Activated CD4-positive, alpha-beta memory T cell treated with anti-CD3 and anti-CD28 coated beads, Interleukin-2, amount 10 ng/mL, durations not matched to agents 7 days and 5 days (primary cell): ENCODE measurements around the gene ATP1B2. TPM values are rescaled to one million over a fixed set of nuclear protein-coding genes. Genes with fewer than 3 reads are reported as not detected.

ENCODE experiments used
- CTCF ChIA-PET: fragments of 350-600 bp; sonication (Branson Sonifier 250); formaldehyde crosslinking; loops from one replicate; lab custom pipeline; 2021; ENCODE audit warnings: antibody characterized with exemption, inconsistent platforms; lab: Charles Lee
- POLR2A ChIA-PET: fragments of 350-600 bp; sonication (Branson Sonifier 250); formaldehyde crosslinking; loops from one replicate; lab custom pipeline; 2021; ENCODE audit warnings: antibody characterized with exemption; lab: Charles Lee
- DNase-seq: peaks from one replicate; pipeline ENCODE4 v3.0.0-alpha.2; 2020
- H3K27ac Mint-ChIP-seq: one replicate; pipeline ENCODE4 v1.8.0; 2021; ENCODE audit warnings: mild to moderate bottlenecking, mixed read lengths
- H3K27me3 Mint-ChIP-seq: one replicate; pipeline ENCODE4 v1.8.0; 2021; ENCODE audit warnings: mixed read lengths
- H3K36me3 Mint-ChIP-seq: one replicate; pipeline ENCODE4 v1.8.0; 2021; ENCODE audit warnings: low read depth, mixed read lengths
- H3K4me1 Mint-ChIP-seq: one replicate; pipeline ENCODE4 v1.8.0; 2021; ENCODE audit warnings: mixed read lengths
- H3K4me3 Mint-ChIP-seq: one replicate; pipeline ENCODE4 v1.8.0; 2021; ENCODE audit warnings: mild to moderate bottlenecking, mixed read lengths
- H3K9me3 Mint-ChIP-seq: one replicate; pipeline ENCODE4 v1.8.0; 2021; ENCODE audit warnings: mixed read lengths
- total RNA-seq, 2 experiments: library from RNA; stranded (reverse); gene quantifications; one replicate each; pipeline ENCODE4 v1.2.3, GENCODE V29; 2021

The ATP1B2 gene
- total RNA-seq, result under 1 TPM; 0.25 to 0.50 TPM

DNA sequence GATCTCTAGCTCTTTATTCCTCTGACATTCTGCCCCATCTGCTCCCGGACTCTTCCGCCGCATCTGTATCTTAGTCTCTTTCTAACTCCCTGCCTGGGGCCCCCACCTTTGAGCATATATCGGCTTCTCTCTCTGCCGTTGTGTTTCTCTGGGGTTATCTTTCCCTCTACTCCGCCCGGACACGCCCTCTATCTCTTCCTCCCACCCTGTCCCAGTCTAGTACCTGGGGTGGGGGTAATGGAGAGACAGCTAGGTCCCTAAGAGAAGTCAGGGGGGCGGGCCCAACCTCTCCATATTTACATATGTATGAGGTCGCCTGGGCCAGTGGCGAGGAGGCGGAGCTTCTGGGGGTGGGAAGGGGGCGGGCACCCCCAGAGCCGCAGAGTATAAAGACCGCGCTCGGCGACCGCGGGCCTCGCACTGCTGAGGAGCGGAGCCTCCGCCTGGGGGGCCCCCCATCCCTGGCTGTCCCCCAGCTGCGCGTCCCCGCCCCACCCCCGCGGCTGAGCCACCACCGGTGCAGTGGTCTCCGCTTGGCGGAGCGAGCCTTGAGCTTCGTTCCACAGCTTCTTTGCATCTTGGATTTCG lies at the start of gene ATP1B2:
Gene ATP1B2 (plus strand): TSS at position 418 of the 588 bp plus-strand sequence. CDS start 593 bp downstream, outside the sequence.
- Mint-ChIP-seq H3K27ac (no peak within 1 kb of the TSS), H3K9me3 (no peaks in the 10 kb centered on the region), H3K27me3 (peaks cover 53% of the 10 kb centered on the region), H3K36me3 (no peaks in the 10 kb centered on the region), H3K4me3 (peak within 1 kb of the TSS; percentile 63), H3K4me1 (peaks cover 17% of the 10 kb centered on the region)
- ChIA-PET POLR2A (interaction anchor here (1.0 to 2.6 kb wide), 6 partner anchors 8 to 283 kb away, joined by 3 to 26 read pairs (median 4); partner anchors contain the start of genes TP53 and WRAP53), CTCF (interaction anchor here (1.1 to 1.3 kb wide), 3 partner anchors 36 to 38 kb away, joined by 3 to 5 read pairs (median 3); partner anchors contain the start of genes TP53 and WRAP53)
- peak; percentile 75 for DNase-seq

DNA sequence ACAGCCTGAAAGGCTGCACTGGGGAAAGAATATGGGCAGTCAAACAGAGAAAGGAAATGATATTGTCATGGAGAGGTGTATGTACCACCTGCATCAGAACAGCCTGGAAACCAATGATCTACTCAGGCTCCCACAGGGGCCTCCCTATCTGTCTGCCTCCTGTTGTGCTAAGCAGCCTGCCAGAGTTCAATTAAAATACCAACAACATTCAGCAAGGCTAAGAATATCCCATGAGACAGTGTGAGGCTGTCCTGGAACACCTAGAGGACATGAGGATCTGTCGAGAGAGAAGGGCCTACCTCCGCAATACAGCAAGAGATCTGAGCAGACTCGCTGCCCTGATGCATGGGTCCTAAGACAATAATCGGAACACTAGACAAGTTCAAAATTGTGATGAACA lies 44.4 kb upstream of the ATP1B2 start:
- H3K36me3 Mint-ChIP-seq, result peaks cover 38% of the 10 kb centered on the region
- H3K27ac Mint-ChIP-seq, result no peak overlapping the region
- POLR2A ChIA-PET, result interaction anchor here (1.0 kb wide), 1 partner anchor 78 kb away, joined by 3 read pairs; no protein-coding TSS in a partner anchor
- no peaks in the 10 kb centered on the region for H3K9me3 Mint-ChIP-seq
- CTCF ChIA-PET, result no interaction called here
- H3K4me3 Mint-ChIP-seq, result no peak overlapping the region
- DNase-seq, result no peak
- H3K27me3 Mint-ChIP-seq, result no peaks in the 10 kb centered on the region
- H3K4me1 Mint-ChIP-seq, result peaks cover 5% of the 10 kb centered on the region

GRCh38 chr17:7610641-7611040 lies 40.1 kb upstream of the ATP1B2 start:
- peaks cover 19% of the 10 kb centered on the region for H3K36me3 Mint-ChIP-seq
- peaks cover 30% of the 10 kb centered on the region for H3K4me1 Mint-ChIP-seq
- ChIA-PET POLR2A (interaction anchor here (1.2 to 2.0 kb wide), 2 partner anchors 27 to 31 kb away, joined by 3 to 8 read pairs; partner anchors contain the start of genes CD68 and MPDU1), CTCF (interaction anchor here (0.6 to 1.4 kb wide), 2 partner anchors 10 to 379 kb away, joined by 3 read pairs; no protein-coding TSS in a partner anchor)
- no peaks in the 10 kb centered on the region for H3K9me3 Mint-ChIP-seq
- no peaks in the 10 kb centered on the region for H3K27me3 Mint-ChIP-seq
- DNase-seq, result no peak
- no peak overlapping the region for H3K27ac Mint-ChIP-seq
- H3K4me3 Mint-ChIP-seq, result no peak overlapping the region

GRCh38 chr17:7611635-7612293 lies 39.0 kb upstream of the ATP1B2 start:
- no peaks in the 10 kb centered on the region for H3K9me3 Mint-ChIP-seq
- POLR2A ChIA-PET, result interaction anchor here (1.2 to 2.0 kb wide), 5 partner anchors 28 to 208 kb away, joined by 3 to 8 read pairs (median 3); partner anchors contain the start of genes CD68, MPDU1, TMEM256 and WRAP53
- peak overlapping the region; percentile 39 for H3K4me3 Mint-ChIP-seq
- H3K4me1 Mint-ChIP-seq, result peaks cover 30% of the 10 kb centered on the region
- DNase-seq, result no peak
- H3K36me3 Mint-ChIP-seq, result peaks cover 16% of the 10 kb centered on the region
- CTCF ChIA-PET, result interaction anchor here (0.8 to 5.1 kb wide), 2 partner anchors 51 to 75 kb away, joined by 3 to 56 read pairs; partner anchors contain the start of genes TP53 and WRAP53
- no peaks in the 10 kb centered on the region for H3K27me3 Mint-ChIP-seq
- peak overlapping the region; percentile 55 for H3K27ac Mint-ChIP-seq

- ChIA-PET POLR2A (interaction anchor here (1.2 kb wide), 3 partner anchors 76 to 208 kb away, joined by 3 to 5 read pairs (median 3); partner anchors contain the start of genes TMEM256 and WRAP53), CTCF (interaction anchor here (0.8 to 5.1 kb wide), 2 partner anchors 52 to 74 kb away, joined by 3 to 56 read pairs; partner anchors contain the start of genes TP53 and WRAP53)
- H3K27ac Mint-ChIP-seq, result peak overlapping the region; percentile 55
- H3K36me3 Mint-ChIP-seq, result peaks cover 16% of the 10 kb centered on the region
- peaks cover 30% of the 10 kb centered on the region for H3K4me1 Mint-ChIP-seq
- H3K27me3 Mint-ChIP-seq, result no peaks in the 10 kb centered on the region
- peak overlapping the region; percentile 39 for H3K4me3 Mint-ChIP-seq
- DNase-seq, result no peak
- no peaks in the 10 kb centered on the region for H3K9me3 Mint-ChIP-seq
These were observed 38.5 kb upstream of the ATP1B2 start for GRCh38 chr17:7612294-7612640.

DNA sequence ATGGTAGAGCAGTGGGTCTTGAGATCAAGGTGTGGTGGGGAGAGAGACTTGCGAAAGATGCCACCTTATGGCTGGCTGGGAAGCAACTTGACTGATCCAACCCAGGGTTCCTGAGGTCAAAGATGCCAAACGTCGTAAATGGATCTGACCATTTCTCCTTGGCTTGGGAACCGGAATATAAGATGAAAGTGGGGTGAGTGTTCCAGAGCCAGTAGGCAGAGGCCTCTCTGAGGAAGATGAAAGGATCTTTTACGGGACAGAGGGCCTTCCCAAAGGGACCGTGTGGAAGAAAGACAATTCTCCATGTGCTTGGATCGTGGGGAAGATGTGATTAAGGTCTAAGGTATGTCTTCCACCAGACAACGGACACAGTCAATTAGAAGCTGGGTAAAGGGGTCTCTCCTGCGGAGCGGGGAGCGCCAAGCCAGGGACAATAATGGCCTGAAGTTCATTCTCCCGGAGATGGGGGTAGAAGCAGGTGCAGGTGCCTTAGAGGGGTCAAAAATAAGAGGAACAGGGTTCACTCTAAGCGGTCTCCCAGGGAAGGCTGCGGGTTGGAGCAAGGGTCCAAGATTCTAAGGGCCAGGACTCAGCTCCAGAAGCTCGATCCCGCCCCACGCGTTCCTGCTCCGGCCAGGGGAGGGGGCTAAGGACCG lies 36.8 kb upstream of the ATP1B2 start:
- H3K9me3 Mint-ChIP-seq, result no peaks in the 10 kb centered on the region
- peaks cover 16% of the 10 kb centered on the region for H3K36me3 Mint-ChIP-seq
- CTCF ChIA-PET, result interaction anchor here (1.1 to 5.1 kb wide), 6 partner anchors 15 to 179 kb away, joined by 3 to 56 read pairs (median 4); partner anchors contain the start of genes TMEM102, TP53 and WRAP53
- POLR2A ChIA-PET, result interaction anchor here (0.6 to 4.8 kb wide), 11 partner anchors 8 to 130 kb away, joined by 3 to 62 read pairs (median 4); partner anchors contain the start of genes CD68, MPDU1, POLR2A and SAT2
- H3K27me3 Mint-ChIP-seq, result no peaks in the 10 kb centered on the region
- H3K27ac Mint-ChIP-seq, result peak overlapping the region; percentile 78
- no peak for DNase-seq
- H3K4me1 Mint-ChIP-seq, result peaks cover 30% of the 10 kb centered on the region
- peak overlapping the region; percentile 89 for H3K4me3 Mint-ChIP-seq

DNA sequence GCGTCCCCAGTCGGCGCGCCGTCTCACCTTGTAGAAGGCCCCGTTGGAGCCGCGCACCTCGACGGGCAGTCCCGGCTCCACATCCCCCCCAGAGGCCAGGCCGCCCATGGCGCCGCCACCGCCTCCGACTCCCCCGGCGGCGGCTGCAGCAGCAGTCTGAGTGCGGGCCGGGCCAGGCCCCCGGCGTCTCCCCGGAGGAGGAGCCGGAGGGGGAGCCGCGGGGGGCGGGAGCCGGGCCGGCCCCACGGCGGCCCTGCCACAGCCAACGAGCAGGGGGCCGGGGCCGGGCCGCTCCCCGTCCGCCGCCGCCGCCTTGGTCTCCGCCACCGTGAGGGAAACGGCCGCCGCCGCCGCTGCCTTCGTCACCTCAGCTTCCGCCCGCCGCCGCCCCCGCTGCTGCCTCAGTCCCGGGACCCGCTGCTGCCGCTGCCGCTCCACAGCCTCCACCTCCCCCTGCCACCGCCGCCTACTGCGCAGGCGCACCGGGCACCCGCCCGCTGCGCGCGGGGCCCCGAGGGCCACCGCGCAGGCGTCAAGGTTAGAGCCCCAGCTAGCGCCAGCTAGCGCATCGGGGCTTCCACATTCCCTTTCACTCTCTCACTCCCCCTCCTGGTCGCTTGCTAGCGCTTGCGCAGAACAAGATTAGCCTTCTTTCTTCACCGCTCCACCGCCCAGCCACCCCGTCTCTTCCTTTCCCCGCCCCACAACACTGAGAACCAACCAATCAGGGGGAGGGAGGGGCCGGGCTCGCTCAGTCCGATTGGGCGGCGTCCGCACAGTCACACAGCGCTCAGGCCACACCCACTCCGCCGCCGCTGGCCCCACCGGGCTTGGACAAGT lies 36.1 kb upstream of the ATP1B2 start, which contains the start of gene FXR2:
Gene FXR2 (minus strand): TSS at position 473 of the 840 bp plus-strand sequence. CDS start 365 bp downstream, at position 108.
- Mint-ChIP-seq H3K9me3 (no peaks in the 10 kb centered on the region), H3K27ac (peak within 1 kb of the TSS; percentile 82), H3K36me3 (peaks cover 14% of the 10 kb centered on the region), H3K4me1 (peaks cover 27% of the 10 kb centered on the region), H3K27me3 (no peaks in the 10 kb centered on the region), H3K4me3 (peak within 1 kb of the TSS; percentile 89)
- peak; percentile 99 for DNase-seq
- ChIA-PET POLR2A (interaction anchor here (0.6 to 4.8 kb wide), 17 partner anchors 9 to 681 kb away, joined by 3 to 62 read pairs (median 4); partner anchors contain the start of genes CD68, MPDU1, POLR2A and SAT2), CTCF (interaction anchor here (0.6 to 5.1 kb wide), 24 partner anchors 9 to 564 kb away, joined by 3 to 56 read pairs (median 3); partner anchors contain the start of genes GABARAP, SAT2, SOX15 and TMEM102)

GRCh38 chr17:7615265-7615747 lies 35.4 kb upstream of the ATP1B2 start:
- CTCF ChIA-PET, result interaction anchor here (0.7 to 5.1 kb wide), 20 partner anchors 9 to 478 kb away, joined by 3 to 56 read pairs (median 4); partner anchors contain the start of genes GABARAP, SAT2, SOX15 and TP53
- no peaks in the 10 kb centered on the region for H3K27me3 Mint-ChIP-seq
- peak overlapping the region; percentile 76 for H3K4me3 Mint-ChIP-seq

GRCh38 chr17:7618608-7619007 lies 32.1 kb upstream of the ATP1B2 start:
- peaks cover 5% of the 10 kb centered on the region for H3K4me1 Mint-ChIP-seq
- H3K27ac Mint-ChIP-seq, result no peak overlapping the region

More at GRCh38 chr17:7615265-7615747, 35.4 kb upstream of the ATP1B2 start:
- peak overlapping the region; percentile 82 for H3K27ac Mint-ChIP-seq
- POLR2A ChIA-PET, result interaction anchor here (0.6 to 4.8 kb wide), 12 partner anchors 12 to 680 kb away, joined by 3 to 62 read pairs (median 4); partner anchors contain the start of genes MPDU1, POLR2A, SAT2 and SLC25A35
- H3K36me3 Mint-ChIP-seq, result peaks cover 14% of the 10 kb centered on the region
- peaks cover 27% of the 10 kb centered on the region for H3K4me1 Mint-ChIP-seq
- no peaks in the 10 kb centered on the region for H3K9me3 Mint-ChIP-seq
- DNase-seq, result no peak

DNA sequence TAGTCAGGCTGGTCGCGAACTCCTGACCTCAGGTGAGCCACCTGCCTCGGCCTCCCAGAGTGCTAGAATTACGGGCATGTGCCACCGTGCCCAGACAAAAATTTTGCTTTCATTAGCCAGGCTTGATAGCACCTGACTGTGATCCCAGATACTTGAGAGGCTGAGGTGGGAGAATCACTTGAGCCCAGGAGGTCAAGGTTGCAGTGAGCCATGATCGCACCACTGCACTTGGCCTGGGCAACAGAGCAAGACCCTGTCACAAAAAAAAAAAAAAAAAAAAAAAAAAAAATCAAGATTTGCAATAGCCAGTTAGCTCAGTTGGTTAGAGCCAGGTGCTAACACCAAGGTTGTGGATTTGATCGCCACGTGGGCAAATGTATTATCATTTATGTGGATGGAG lies 29.9 kb upstream of the ATP1B2 start:
- POLR2A ChIA-PET, result interaction anchor here (1.6 kb wide), 1 partner anchor 66 kb away, joined by 3 read pairs; the partner anchor contains the start of gene TP53
- Mint-ChIP-seq H3K4me3 (no peak overlapping the region), H3K27me3 (no peaks in the 10 kb centered on the region), H3K27ac (no peak overlapping the region), H3K36me3 (no peaks in the 10 kb centered on the region), H3K4me1 (no peaks in the 10 kb centered on the region), H3K9me3 (no peaks in the 10 kb centered on the region)
- DNase-seq, result no peak
- CTCF ChIA-PET, result interaction anchor here (0.6 kb wide), 2 partner anchors 52 to 575 kb away, joined by 3 to 5 read pairs; no protein-coding TSS in a partner anchor

More at GRCh38 chr17:7618608-7619007, 32.1 kb upstream of the ATP1B2 start:
- H3K36me3 Mint-ChIP-seq, result peaks cover 2% of the 10 kb centered on the region
- H3K27me3 Mint-ChIP-seq, result no peaks in the 10 kb centered on the region
- no peak overlapping the region for H3K4me3 Mint-ChIP-seq
- POLR2A ChIA-PET, result no interaction called here
- DNase-seq, result no peak
- CTCF ChIA-PET, result interaction anchor here (1.1 to 1.8 kb wide), 2 partner anchors 9 to 29 kb away, joined by 4 to 5 read pairs; partner anchors contain the start of genes SAT2 and SOX15
- H3K9me3 Mint-ChIP-seq, result no peaks in the 10 kb centered on the region

- Mint-ChIP-seq H3K9me3 (no peaks in the 10 kb centered on the region), H3K27ac (no peak overlapping the region), H3K4me3 (no peak overlapping the region), H3K4me1 (peaks cover 14% of the 10 kb centered on the region), H3K36me3 (peaks cover 3% of the 10 kb centered on the region), H3K27me3 (no peaks in the 10 kb centered on the region)
- no peak for DNase-seq
- ChIA-PET CTCF (interaction anchor here (1.2 kb wide), 1 partner anchor 9 kb away, joined by 5 read pairs; the partner anchor contains the start of gene FXR2), POLR2A (no interaction called here)
These were observed 27.1 kb upstream of the ATP1B2 start for GRCh38 chr17:7623661-7624060.
